ENCODE data around the gene WDR64.

WDR64 gene

GRCh38 chr1:241848686-241849344, 196.7 kb downstream of the WDR64 start:
- no peak for DNase-seq (ENCODE audit: extremely low spot score, insufficient read length, low read depth)
- no peak for FAIRE-seq

GRCh38 chr1:241849345-241849695, 197.2 kb downstream of the WDR64 start:
- FAIRE-seq, result peak; percentile 38
- no peak for DNase-seq (ENCODE audit: extremely low spot score, insufficient read length, low read depth)
